A204.1 (cell line): ENCODE measurements around the gene TNIP1.

ENCODE experiments used
- FAIRE-seq: peaks from 2 replicates; lab custom pipeline; 2012; peaks lifted over from hg19 to GRCh38; lab: Jason Lieb, UNC

Gene TNIP1

GRCh38 chr5:150999704-151000442 lies 81.0 kb downstream of the TNIP1 start:
- FAIRE-seq, result no peak

- FAIRE-seq, result no peak
Measured at GRCh38 chr5:150993826-150994412, 86.9 kb downstream of the TNIP1 start.

GRCh38 chr5:150993422-150993821 lies 87.4 kb downstream of the TNIP1 start:
- FAIRE-seq, result no peak

- FAIRE-seq, result no peak
Measured at GRCh38 chr5:150992705-150993104, 88.1 kb downstream of the TNIP1 start.

GRCh38 chr5:150989695-150990094 lies 91.1 kb downstream of the TNIP1 start:
- FAIRE-seq, result no peak

GRCh38 chr5:150987746-150988145 lies 93.1 kb downstream of the TNIP1 start:
- no peak for FAIRE-seq
